K562 (cell line): ENCODE results near the gene PARK7. TPM values are rescaled to one million over a fixed set of nuclear protein-coding genes. Genes with fewer than 3 reads are reported as not detected.

Source experiments
- ARID1B ChIP-seq: fragments of 450-650 bp; IDR thresholded peaks from 2 replicates; pipeline ENCODE4 v1.6.1; 2016; ENCODE audit warnings: antibody characterized with exemption, mild to moderate bottlenecking, inconsistent platforms
- BMI1 ChIP-seq: fragments of 150-350 bp; IDR thresholded peaks from 2 replicates; pipeline ENCODE4 v1.6.1; 2014; ENCODE audit warnings: low read length
- CAMTA2 ChIP-seq: fragments of 250-450 bp; sonication (Bioruptor Pico); conservative IDR thresholded peaks from 2 replicates; pipeline ENCODE4 v1.5.1; 2022
- ELF1 ChIP-seq: fragments of 200-800 bp; sonication (Bioruptor generic); IDR thresholded peaks from 2 replicates; pipeline ENCODE4 v1.6.1; 2016; ENCODE audit warnings: missing genetic modification characterization, missing compliant biosample characterization
- EP400 ChIP-seq: fragments of 450-650 bp; IDR thresholded peaks from 2 replicates; pipeline ENCODE4 v1.6.1; 2017; ENCODE audit warnings: antibody characterized with exemption, mild to moderate bottlenecking, moderate library complexity
- ETV1 ChIP-seq: fragments of 450-650 bp; conservative IDR thresholded peaks from 2 replicates; pipeline ENCODE4 v1.6.1; 2016; ENCODE audit warnings: missing genetic modification characterization, control low read depth, low read depth, missing compliant biosample characterization
- FOXK2 ChIP-seq, 2 experiments: fragments of 450-650 bp; IDR thresholded peaks in 1 of 2; conservative IDR thresholded peaks in 1 of 2; 2 replicates each; pipeline ENCODE4 v1.6.1; 2016; ENCODE audit warnings: low read depth in 2 of 2, mild to moderate bottlenecking in 1 of 2
- FUS ChIP-seq: fragments of 200-400 bp; formaldehyde crosslinking; optimal IDR thresholded peaks from 2 replicates; pipeline ENCODE3; 2017; ENCODE audit warnings: low read depth, low read length
- HMGN3 ChIP-seq: IDR thresholded peaks from 2 replicates; pipeline ENCODE4 v1.6.1; 2011; ENCODE audit warnings: borderline replicate concordance, low read depth, mild to moderate bottlenecking, mixed read lengths, low read length; ENCODE audit not compliant: insufficient read length; ENCODE audit errors: extremely low read depth
- MIER1 ChIP-seq: fragments of 450-650 bp; IDR thresholded peaks from 2 replicates; pipeline ENCODE4 v1.6.1; 2016; ENCODE audit warnings: antibody characterized with exemption, mild to moderate bottlenecking, low read depth
- NRF1 ChIP-seq, 2 experiments: fragments of 450-650 bp; IDR thresholded peaks in 1 of 2; conservative IDR thresholded peaks in 1 of 2; 2 replicates each; pipeline ENCODE4 v1.6.1; 2014; ENCODE audit warnings: mild to moderate bottlenecking in 2 of 2
- SMARCA4 ChIP-seq: fragments of 450-650 bp; IDR thresholded peaks from 2 replicates; pipeline ENCODE4 v1.6.1; 2016
- ZC3H4 ChIP-seq: sonication (generic); formaldehyde crosslinking; IDR thresholded peaks from 2 replicates; pipeline ENCODE4 v1.9.0; 2021; ENCODE audit warnings: missing genetic modification reagents, borderline replicate concordance
- ZNF12 ChIP-seq: sonication (generic); formaldehyde crosslinking; IDR thresholded peaks from 2 replicates; pipeline ENCODE4 v1.4.0; 2020; ENCODE audit warnings: mild to moderate bottlenecking, missing genetic modification reagents
- polyA plus RNA-seq, 8 experiments: library from polyadenylated mRNA; depleted of rRNA in 4 of 8; stranded (reverse) in 5 of 8; unstranded in 3 of 8; fragments of >200 nt; fragmentation: Nextera tagmentation in 2 of 8; fragmentation: Illumina TruSeq in 1 of 8; extraction: Ambion mirVana in 2 of 8; extraction: Trizol in 1 of 8; gene quantifications; 2 replicates each; pipeline versions ENCODE4 v1.2.1 to v1.2.3, GENCODE V29; 2011 to 2014; ENCODE audit warnings: inconsistent platforms in 1 of 8, missing spikeins in 1 of 8
- total RNA-seq, 7 experiments: library from RNA; depleted of rRNA in 6 of 7; stranded (reverse); fragments of >200 nt in 6 of 7; fragmentation: Illumina TruSeq in 2 of 7; extraction: Trizol in 2 of 7; gene quantifications; 2 replicates each; pipeline versions ENCODE4 v1.2.1 to v1.2.3, GENCODE V29; 2011 to 2021; ENCODE audit warnings: low replicate concordance in 1 of 7
- TF ChIP-seq, protein P1 (sequence below): fragments of 250-450 bp; sonication (Bioruptor Pico); IDR thresholded peaks from 2 replicates; pipeline ENCODE4 v1.8.0; 2021; ENCODE audit warnings: mild to moderate bottlenecking, moderate library complexity
- TF ChIP-seq, protein P2 (sequence below), 2 experiments: fragments of 450-650 bp; IDR thresholded peaks; 2 replicates each; pipeline ENCODE4 v1.6.1; 2018; ENCODE audit warnings: mild to moderate bottlenecking in 2 of 2, low read depth in 1 of 2; ENCODE audit not compliant: partially characterized antibody in 2 of 2
- TF ChIP-seq, protein P3 (sequence below): fragments of 250-450 bp; sonication (Bioruptor Pico); IDR thresholded peaks from 2 replicates; pipeline ENCODE4 v1.5.0; 2020; ENCODE audit warnings: mild to moderate bottlenecking, borderline replicate concordance

The PARK7 gene
- total and polyA plus RNA-seq, 9 of the 15 experiments (the other 6 are each of a cell fraction or from before 2014, with no cell fraction given), result 374 to 1,298 (median 484) TPM

DNA sequence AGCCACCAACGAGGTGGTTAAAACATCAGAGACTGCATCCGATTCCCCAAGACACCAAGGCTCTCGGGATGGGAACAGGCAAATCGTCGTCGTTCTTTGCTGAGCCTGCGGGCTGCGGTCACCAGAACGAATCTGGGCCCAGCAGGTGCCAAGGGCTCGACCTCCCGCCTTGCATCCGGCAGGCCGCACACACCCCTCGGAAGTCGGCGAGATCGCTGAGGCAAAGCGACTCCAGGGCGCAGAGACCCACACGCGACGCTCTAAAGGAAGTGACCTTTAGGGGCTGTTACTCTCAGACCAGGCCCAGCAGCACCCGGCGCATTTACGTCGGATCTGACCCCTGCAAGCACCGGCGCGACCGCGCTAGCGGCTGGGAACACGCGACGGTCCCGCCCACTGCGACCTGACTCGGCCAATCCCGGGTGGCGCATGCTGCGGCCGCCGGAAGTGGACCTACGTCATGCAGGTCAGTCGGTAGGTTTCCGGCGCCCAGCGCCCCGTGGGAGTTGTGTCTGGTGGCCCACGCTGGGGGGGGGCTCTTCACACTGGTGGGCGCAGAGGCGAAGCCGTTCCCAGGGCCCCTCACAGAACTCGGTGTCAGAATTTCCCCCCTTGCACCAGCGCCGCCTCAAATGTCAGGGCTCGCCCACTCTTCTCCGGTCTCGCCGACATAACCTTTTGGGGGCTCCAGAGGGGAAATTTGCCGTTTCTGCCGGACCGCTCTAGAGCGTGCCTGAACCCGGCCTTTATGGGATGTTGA, 7.5 kb upstream of the PARK7 start (continued):
- TF ChIP-seq HMGN3, result peak; percentile 86
- TF ChIP-seq, protein P1, sequence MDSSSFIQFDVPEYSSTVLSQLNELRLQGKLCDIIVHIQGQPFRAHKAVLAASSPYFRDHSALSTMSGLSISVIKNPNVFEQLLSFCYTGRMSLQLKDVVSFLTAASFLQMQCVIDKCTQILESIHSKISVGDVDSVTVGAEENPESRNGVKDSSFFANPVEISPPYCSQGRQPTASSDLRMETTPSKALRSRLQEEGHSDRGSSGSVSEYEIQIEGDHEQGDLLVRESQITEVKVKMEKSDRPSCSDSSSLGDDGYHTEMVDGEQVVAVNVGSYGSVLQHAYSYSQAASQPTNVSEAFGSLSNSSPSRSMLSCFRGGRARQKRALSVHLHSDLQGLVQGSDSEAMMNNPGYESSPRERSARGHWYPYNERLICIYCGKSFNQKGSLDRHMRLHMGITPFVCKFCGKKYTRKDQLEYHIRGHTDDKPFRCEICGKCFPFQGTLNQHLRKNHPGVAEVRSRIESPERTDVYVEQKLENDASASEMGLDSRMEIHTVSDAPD (CRISPR knock-in tag), result no peak
- TF ChIP-seq NRF1 (conservative IDR thresholded peaks at IDR 0.05 in 1 of 2, IDR thresholded peaks at IDR 0.05 in 1 of 2), result peak; percentile 87 to 90
- TF ChIP-seq, protein P2, sequence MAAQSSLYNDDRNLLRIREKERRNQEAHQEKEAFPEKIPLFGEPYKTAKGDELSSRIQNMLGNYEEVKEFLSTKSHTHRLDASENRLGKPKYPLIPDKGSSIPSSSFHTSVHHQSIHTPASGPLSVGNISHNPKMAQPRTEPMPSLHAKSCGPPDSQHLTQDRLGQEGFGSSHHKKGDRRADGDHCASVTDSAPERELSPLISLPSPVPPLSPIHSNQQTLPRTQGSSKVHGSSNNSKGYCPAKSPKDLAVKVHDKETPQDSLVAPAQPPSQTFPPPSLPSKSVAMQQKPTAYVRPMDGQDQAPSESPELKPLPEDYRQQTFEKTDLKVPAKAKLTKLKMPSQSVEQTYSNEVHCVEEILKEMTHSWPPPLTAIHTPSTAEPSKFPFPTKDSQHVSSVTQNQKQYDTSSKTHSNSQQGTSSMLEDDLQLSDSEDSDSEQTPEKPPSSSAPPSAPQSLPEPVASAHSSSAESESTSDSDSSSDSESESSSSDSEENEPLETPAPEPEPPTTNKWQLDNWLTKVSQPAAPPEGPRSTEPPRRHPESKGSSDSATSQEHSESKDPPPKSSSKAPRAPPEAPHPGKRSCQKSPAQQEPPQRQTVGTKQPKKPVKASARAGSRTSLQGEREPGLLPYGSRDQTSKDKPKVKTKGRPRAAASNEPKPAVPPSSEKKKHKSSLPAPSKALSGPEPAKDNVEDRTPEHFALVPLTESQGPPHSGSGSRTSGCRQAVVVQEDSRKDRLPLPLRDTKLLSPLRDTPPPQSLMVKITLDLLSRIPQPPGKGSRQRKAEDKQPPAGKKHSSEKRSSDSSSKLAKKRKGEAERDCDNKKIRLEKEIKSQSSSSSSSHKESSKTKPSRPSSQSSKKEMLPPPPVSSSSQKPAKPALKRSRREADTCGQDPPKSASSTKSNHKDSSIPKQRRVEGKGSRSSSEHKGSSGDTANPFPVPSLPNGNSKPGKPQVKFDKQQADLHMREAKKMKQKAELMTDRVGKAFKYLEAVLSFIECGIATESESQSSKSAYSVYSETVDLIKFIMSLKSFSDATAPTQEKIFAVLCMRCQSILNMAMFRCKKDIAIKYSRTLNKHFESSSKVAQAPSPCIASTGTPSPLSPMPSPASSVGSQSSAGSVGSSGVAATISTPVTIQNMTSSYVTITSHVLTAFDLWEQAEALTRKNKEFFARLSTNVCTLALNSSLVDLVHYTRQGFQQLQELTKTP (IDR thresholded peaks at IDR 0.05; ENCODE audit: low read depth in 1 of 2, partially characterized antibody in 2 of 2), result peak in 1 of 2 experiments; percentile 27
- TF ChIP-seq FOXK2 (conservative IDR thresholded peaks at IDR 0.05 in 1 of 2, IDR thresholded peaks at IDR 0.05 in 1 of 2; ENCODE audit: low read depth in 2 of 2), result peak; percentile 67 to 85; a peak in 3 of 4 replicates
- no peak for TF ChIP-seq MIER1
- peak; percentile 34; the same call in 1 of the 2 replicates for TF ChIP-seq ELF1 (tag)
- TF ChIP-seq, protein P3, sequence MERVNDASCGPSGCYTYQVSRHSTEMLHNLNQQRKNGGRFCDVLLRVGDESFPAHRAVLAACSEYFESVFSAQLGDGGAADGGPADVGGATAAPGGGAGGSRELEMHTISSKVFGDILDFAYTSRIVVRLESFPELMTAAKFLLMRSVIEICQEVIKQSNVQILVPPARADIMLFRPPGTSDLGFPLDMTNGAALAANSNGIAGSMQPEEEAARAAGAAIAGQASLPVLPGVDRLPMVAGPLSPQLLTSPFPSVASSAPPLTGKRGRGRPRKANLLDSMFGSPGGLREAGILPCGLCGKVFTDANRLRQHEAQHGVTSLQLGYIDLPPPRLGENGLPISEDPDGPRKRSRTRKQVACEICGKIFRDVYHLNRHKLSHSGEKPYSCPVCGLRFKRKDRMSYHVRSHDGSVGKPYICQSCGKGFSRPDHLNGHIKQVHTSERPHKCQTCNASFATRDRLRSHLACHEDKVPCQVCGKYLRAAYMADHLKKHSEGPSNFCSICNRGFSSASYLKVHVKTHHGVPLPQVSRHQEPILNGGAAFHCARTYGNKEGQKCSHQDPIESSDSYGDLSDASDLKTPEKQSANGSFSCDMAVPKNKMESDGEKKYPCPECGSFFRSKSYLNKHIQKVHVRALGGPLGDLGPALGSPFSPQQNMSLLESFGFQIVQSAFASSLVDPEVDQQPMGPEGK (CRISPR knock-in tag), result no peak
- peak; percentile 92 for TF ChIP-seq EP400
- TF ChIP-seq ETV1 (tag), result peak; percentile 53; the same call in 1 of the 2 replicates
- no peak for TF ChIP-seq ARID1B
- TF ChIP-seq SMARCA4, result 0 out of 2 replicates have a peak, but pooled peaks have one; percentile 13
- no peak for TF ChIP-seq FUS
- no peak for TF ChIP-seq ZC3H4 (CRISPR knock-in tag)
- TF ChIP-seq ZNF12, result no peak; the same call in 1 of the 2 replicates
- TF ChIP-seq CAMTA2 (CRISPR knock-in tag), result no peak
- no peak for TF ChIP-seq BMI1
